Ovary (tissue), 9 donors: ENCODE measurements around the gene MEG3. TPM values are rescaled to one million over a fixed set of nuclear protein-coding genes. Genes with fewer than 3 reads are reported as not detected.

ENCODE experiments used
- DNase-seq, 5 donors: peaks; one replicate each; pipeline ENCODE4 v3.0.0-alpha.2; 2019 to 2020
- H3K27ac ChIP-seq, 2 donors: fragments of 200-600 bp; one replicate each; pipeline versions ENCODE4 v1.5.1 to v1.8.0; 2019 to 2022
- H3K27me3 ChIP-seq: fragments of 200-600 bp; one replicate; pipeline ENCODE4 v1.8.0; 2022
- H3K36me3 ChIP-seq: fragments of 200-600 bp; sonication (generic); one replicate; pipeline ENCODE4 v1.5.1; 2019
- H3K4me1 ChIP-seq: one replicate; pipeline ENCODE4 v1.8.1; 2013; ENCODE audit warnings: mild to moderate bottlenecking, moderate library complexity; ENCODE audit not compliant: insufficient read depth
- H3K4me3 ChIP-seq: fragments of 200-600 bp; sonication (generic); one replicate; pipeline ENCODE4 v1.5.1; 2017
- H3K9me3 ChIP-seq, 2 donors: fragments of 200-600 bp in 1 of 2; sonication (generic) in 1 of 2; one replicate each; pipeline versions ENCODE4 v1.5.1 to v1.8.1; 2013 to 2019; ENCODE audit warnings: mild to moderate bottlenecking in 1 of 2, moderate library complexity in 1 of 2
- EP300 ChIP-seq: sonication (generic); formaldehyde crosslinking; IDR thresholded peaks from one replicate; pipeline ENCODE4 v1.6.1; 2017; ENCODE audit warnings: antibody characterized with exemption
- POLR2A ChIP-seq: fragments of 450-650 bp; IDR thresholded peaks from one replicate; pipeline ENCODE4 v1.6.1; 2017; ENCODE audit warnings: antibody characterized with exemption, mild to moderate bottlenecking, moderate library complexity
- WGBS, 3 donors: extraction: QIAGEN DNeasy Blood & Tissue Kit in 1 of 3; methylation state at CpG; one replicate each; pipeline versions ENCODE4 v1.1.5 to v1.1.7; 2013 to 2017; 5-methylcytosine and 5-hydroxymethylcytosine counted together
- intact Hi-C, 4 donors: fragments of 100-400 bp; cut with DNase I; formaldehyde crosslinking; loops; one replicate each; pipeline versions ENCODE4 v1.11.0 to v1.15.1; 2022 to 2023
- polyA plus RNA-seq, 2 donors: library from polyadenylated mRNA; stranded (reverse); fragments of 200-250 nt in 1 of 2; fragments of 350-450 nt in 1 of 2; fragmentation: Illumina TruSeq in 1 of 2; extraction: RNeasy Lipid Tissue Mini Kit (QIAGEN cat#74804) in 1 of 2; gene quantifications; one replicate each; pipeline ENCODE4 v1.2.3, GENCODE V29; 2013 to 2014
- total RNA-seq, 7 donors: library from RNA; depleted of rRNA in 2 of 7; stranded (reverse); fragments of >200 nt in 2 of 7; fragmentation: NEBNext Ultra II Directional in 3 of 7; extraction: Animal tissue kit (Norgen Biotek cat#: 25700) in 3 of 7; gene quantifications; one replicate each; pipeline versions ENCODE4 v1.1.0 to v1.2.4, GENCODE V29; 2016 to 2023
- TF ChIP-seq, protein P1 (sequence below), 3 donors: fragments of 450-650 bp in 2 of 3; fragments of 200-600 bp in 1 of 3; IDR thresholded peaks; one replicate each; pipeline versions ENCODE4 v1.5.1 to v1.8.0; 2016 to 2022; ENCODE audit warnings: antibody characterized with exemption in 3 of 3, mild to moderate bottlenecking in 1 of 3
- donor health status: DM: no; HTN: no; CAD: no; lungs with moderate emphysema.
- donor health status: DM: no; HTN: no; CAD: no.
- donor health status: Bipolar disorder and iron deficiency.
- donor health status: DM: yes; HTN: yes; CAD: no.
- donor health status: DM: no; HTN: no; CAD: no.
- donor health status: DM: yes; HTN: yes; CAD: no.

MEG3 gene
- total and polyA plus RNA-seq, 9 donors: 186 to 1,950 (median 396) TPM

DNA sequence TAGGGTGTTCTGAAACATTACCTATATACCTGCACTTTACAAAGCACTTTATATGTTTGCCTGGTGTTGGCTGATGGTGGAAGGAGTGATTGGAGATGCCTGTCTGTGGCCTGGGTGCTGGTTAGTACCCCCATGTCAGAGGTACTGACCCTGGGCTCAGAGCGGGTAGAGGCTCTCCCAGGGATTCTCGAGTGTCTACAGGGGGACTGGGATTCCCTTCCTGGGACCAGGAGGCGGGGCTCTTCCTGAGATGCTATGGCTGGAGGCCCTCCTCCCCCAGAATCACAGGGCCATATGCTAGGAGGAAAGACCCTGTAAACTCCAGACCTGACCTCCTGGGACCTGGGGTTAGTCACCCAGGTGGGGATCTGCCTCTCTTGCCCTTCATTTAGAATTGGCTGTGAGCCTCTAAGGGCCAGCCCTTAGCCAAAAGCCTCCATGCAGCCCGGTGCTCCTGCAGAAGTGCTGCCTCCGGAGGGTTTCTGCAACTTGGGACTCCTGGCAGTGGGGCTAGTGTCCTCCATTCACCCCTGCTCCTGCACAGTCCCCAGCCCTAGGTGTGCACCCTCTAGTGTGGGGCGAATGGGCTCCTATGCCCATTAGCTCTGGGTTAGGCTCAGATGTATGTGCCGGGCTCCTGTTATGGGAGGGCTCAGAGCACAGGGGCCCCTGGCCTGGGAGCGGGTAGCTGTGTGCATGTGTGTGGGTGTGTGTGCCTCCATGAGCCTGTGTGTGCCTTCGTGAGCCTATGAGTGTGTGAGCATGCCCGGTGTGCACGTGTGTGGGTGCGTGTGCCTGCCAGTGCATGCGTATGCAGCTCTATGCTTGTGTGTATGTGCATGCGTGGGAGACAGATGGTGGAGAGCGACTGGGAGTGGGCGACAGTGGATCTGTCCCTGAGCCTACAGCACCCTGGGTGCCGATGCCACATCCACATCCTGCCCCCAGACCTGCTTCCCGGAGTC lies 41.0 kb downstream of the MEG3 start:
- no peaks in the 10 kb centered on the region for H3K36me3 ChIP-seq
- no peak overlapping the region for H3K27ac ChIP-seq
- TF ChIP-seq POLR2A: no peak
- no peak for TF ChIP-seq EP300
- TF ChIP-seq, protein P1, sequence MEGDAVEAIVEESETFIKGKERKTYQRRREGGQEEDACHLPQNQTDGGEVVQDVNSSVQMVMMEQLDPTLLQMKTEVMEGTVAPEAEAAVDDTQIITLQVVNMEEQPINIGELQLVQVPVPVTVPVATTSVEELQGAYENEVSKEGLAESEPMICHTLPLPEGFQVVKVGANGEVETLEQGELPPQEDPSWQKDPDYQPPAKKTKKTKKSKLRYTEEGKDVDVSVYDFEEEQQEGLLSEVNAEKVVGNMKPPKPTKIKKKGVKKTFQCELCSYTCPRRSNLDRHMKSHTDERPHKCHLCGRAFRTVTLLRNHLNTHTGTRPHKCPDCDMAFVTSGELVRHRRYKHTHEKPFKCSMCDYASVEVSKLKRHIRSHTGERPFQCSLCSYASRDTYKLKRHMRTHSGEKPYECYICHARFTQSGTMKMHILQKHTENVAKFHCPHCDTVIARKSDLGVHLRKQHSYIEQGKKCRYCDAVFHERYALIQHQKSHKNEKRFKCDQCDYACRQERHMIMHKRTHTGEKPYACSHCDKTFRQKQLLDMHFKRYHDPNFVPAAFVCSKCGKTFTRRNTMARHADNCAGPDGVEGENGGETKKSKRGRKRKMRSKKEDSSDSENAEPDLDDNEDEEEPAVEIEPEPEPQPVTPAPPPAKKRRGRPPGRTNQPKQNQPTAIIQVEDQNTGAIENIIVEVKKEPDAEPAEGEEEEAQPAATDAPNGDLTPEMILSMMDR (IDR thresholded peaks at IDR 0.05): no peak
- no peaks in the 10 kb centered on the region for H3K27me3 ChIP-seq
- no peaks in the 10 kb centered on the region for H3K9me3 ChIP-seq
- H3K4me1 ChIP-seq: no peaks in the 10 kb centered on the region
- peak in 3 of 5 donors; percentile 13 to 41 (median 18) for DNase-seq
- intact Hi-C loops: no loop called here
- no peak overlapping the region for H3K4me3 ChIP-seq
- 85 to 89% (median 86%) methylated on average over 16 to 18 of the region's 18 CpGs for WGBS, 3 donors

DNA sequence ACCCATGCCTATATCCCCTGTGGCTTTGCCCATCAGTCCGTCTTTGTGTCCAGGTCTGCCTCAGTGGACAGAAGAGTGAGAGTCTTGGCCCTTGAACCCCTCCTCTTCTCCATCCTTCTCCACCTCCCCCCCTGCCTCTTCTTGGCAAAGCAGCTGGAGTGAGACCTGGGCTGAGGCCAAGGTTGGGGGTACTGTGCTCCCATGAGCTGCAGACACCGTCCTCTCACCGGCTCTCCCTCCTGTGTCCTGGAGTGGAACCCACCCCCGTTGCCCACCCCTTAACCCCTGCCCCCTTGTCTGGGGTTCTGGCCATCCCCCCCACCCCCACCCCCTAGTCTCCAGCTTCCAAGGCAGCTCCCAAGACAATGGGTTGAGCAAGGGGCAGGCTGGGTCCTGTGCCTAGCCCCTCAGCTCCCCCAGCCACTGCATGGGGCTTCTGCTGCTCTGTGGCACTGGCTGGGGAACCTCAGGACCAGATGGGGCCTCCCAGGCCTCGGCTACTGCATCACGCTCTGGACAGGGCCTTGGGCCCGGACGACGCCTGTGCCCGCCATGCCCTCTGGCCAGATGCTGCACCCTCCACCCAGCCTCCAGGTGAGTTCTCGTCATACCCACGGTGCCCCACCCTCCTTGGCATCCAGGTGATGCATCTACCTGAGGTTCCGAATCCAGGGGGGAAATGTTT lies 41.9 kb downstream of the MEG3 start:
- H3K9me3 ChIP-seq: no peaks in the 10 kb centered on the region
- TF ChIP-seq EP300 (no peak), POLR2A (no peak)
- TF ChIP-seq, protein P1 (IDR thresholded peaks at IDR 0.05): no peak
- intact Hi-C loops: no loop called here
- H3K4me3 ChIP-seq: no peak overlapping the region
- no peaks in the 10 kb centered on the region for H3K36me3 ChIP-seq
- DNase-seq: peak in 3 of 5 donors; percentile 24 to 38 (median 38)
- H3K27ac ChIP-seq: no peak overlapping the region
- no peaks in the 10 kb centered on the region for H3K4me1 ChIP-seq
- WGBS, 3 donors: 76 to 80% (median 77%) methylated on average over 12 to 13 of the region's 13 CpGs
- no peaks in the 10 kb centered on the region for H3K27me3 ChIP-seq

DNA sequence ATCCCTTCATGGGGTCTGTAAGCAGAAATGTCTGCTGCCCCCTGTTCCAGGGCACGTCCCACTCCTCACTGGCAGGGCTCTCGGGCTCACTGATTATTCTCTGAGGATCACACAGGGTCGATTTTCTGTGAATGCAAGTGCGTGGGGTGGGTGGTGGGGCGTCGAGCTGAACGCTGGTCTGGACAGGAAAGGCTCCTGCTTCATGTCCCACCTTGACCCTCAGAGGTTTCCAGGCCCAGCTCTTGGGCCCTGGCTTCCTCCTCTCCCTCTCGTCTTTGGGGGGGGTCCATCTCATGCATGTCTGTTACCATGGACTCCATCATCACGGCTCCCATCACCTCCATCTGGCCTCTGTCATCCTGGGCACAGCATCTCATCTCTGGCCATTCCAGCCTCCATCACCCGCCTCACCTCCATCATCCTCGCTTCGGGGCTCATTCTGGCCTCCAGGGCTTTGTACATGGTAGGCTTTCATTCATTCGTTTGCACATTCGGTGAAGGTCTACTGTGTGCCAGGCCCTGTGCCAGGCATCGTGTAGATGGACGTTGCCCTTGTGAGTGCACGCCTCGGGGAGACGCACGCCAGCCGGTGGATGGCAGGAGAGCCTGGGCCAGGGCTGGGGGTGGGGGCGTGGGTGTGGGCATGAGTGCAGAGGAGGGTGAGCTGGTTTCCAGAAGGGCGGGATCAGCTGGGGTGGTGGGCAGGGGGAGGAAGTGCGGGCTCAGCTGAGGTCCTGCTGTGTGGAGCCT lies 42.9 kb downstream of the MEG3 start:
- Histone ChIP-seq H3K4me3 (no peak overlapping the region), H3K27me3 (no peaks in the 10 kb centered on the region), H3K4me1 (no peaks in the 10 kb centered on the region), H3K36me3 (no peaks in the 10 kb centered on the region), H3K9me3 (no peaks in the 10 kb centered on the region), H3K27ac (no peak overlapping the region)
- peak in 2 of 5 donors; percentile 19 to 38 for DNase-seq
- intact Hi-C loops: no loop called here
- TF ChIP-seq POLR2A (no peak), EP300 (no peak)
- TF ChIP-seq, protein P1 (IDR thresholded peaks at IDR 0.05): no peak
- WGBS, 3 donors: 83 to 87% (median 83%) methylated on average over 22 of the region's 24 CpGs
